ENCODE data around the gene YTHDF1. TPM values are rescaled to one million over a fixed set of nuclear protein-coding genes. Genes with fewer than 3 reads are reported as not detected.

The YTHDF1 gene
- total RNA-seq, 2 donors from 2014 or later: 15.8 to 16.2 TPM

DNA sequence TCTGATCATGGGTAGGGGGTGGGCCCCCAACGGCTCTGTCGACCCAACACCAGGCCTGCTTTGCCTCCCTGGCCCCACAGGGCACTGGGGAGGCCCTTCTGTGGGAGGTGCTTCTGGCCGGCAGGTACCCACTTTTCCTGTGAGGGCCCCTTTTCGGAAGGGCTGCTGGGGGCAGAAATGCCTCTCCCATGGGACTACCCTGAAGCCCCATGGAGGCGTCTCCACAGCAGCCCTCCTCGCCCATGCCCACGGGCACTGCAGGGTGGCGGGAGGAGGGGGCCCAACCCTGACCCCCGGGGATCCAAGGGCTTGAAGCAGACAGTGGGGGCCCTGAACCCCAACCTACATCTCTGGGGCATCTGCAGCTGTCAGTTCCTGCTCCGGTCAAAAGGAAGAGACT, 22.1 kb upstream of the YTHDF1 start:
- no peaks in the 10 kb centered on the region for H3K36me3 ChIP-seq (replicated peaks in 1 of 2; ENCODE audit: insufficient read depth in 1 of 2, low read depth in 2 of 2)
- intact Hi-C loops (cut with DNase I): no loop called here
- ATAC-seq (no peak), DNase-seq (no peak)
- no peaks in the 10 kb centered on the region for H3K9me3 ChIP-seq
- 66 to 70% methylated on average over 4 to 8 of the region's 10 CpGs for WGBS, 2 donors
- no peaks in the 10 kb centered on the region for H3K27me3 ChIP-seq
- no peak overlapping the region for H3K27ac ChIP-seq
- TF ChIP-seq CTCF (IDR thresholded peaks at IDR 0.05) (no peak), POLR2A (IDR thresholded peaks at IDR 0.05) (no peak)
- peaks cover 8% of the 10 kb centered on the region for H3K4me1 ChIP-seq
- H3K4me3 ChIP-seq: no peak overlapping the region

- H3K27me3 ChIP-seq: no peaks in the 10 kb centered on the region
- ATAC-seq (no peak), DNase-seq (no peak)
- 60 to 82% methylated on average over 11 to 26 of the region's 26 CpGs for WGBS, 2 donors
- H3K9me3 ChIP-seq: no peaks in the 10 kb centered on the region
- peaks cover 8% of the 10 kb centered on the region for H3K4me1 ChIP-seq
- no peaks in the 10 kb centered on the region for H3K36me3 ChIP-seq (replicated peaks in 1 of 2; ENCODE audit: insufficient read depth in 1 of 2, low read depth in 2 of 2)
- H3K4me3 ChIP-seq: no peak overlapping the region
- no peak overlapping the region for H3K27ac ChIP-seq
- intact Hi-C loops (cut with DNase I): no loop called here
- no peak for TF ChIP-seq POLR2A (IDR thresholded peaks at IDR 0.05)
- TF ChIP-seq CTCF (IDR thresholded peaks at IDR 0.05): no peak
Measured at GRCh38 chr20:63236116-63236837, 20.3 kb upstream of the YTHDF1 start.

DNA sequence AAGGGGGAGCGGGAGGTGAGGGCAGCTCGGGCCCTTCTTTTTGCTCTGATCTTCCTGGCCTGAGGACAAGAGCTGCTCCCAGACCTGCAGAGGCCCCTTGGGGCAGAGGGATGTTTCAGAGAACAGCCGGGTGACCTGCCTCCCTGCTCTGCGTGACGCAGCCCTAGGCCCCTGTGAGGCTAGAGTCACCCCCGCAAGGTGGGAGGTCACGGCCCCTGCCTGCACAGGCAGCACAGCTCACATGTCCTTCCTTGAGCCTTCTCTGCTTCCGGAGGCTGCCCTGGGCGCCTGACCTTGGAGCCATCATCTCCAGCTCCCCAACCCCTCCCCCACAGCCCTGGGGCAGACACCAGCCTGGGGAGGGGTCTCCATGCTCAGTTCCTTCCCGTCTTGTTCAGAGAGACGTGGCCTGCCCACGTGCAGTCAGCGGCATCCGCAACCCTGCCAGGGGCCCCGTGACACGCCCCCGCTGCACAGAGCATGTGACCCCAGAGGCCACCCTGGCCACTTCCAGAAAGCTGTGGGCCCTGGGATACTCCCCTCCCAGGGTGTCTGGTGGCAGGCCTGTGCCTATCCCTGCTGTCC, 19.6 kb upstream of the YTHDF1 start, which contains the start of gene BIRC7:
BIRC7 (plus strand) TSS at position 507 of the 585 bp plus-strand sequence. CDS start 192 bp downstream, outside the sequence.
- no peak within 1 kb of the TSS for H3K27ac ChIP-seq
- no peaks in the 10 kb centered on the region for H3K9me3 ChIP-seq
- no peaks in the 10 kb centered on the region for H3K36me3 ChIP-seq (replicated peaks in 1 of 2; ENCODE audit: insufficient read depth in 1 of 2, low read depth in 2 of 2)
- H3K4me3 ChIP-seq: no peak within 1 kb of the TSS
- TF ChIP-seq CTCF (IDR thresholded peaks at IDR 0.05) (no peak), POLR2A (IDR thresholded peaks at IDR 0.05) (no peak)
- intact Hi-C loops (cut with DNase I): no loop called here
- no peak for DNase-seq
- 29% methylated on average over 14 of the region's 17 CpGs; no CpG with 5 or more reads in 1 of the 2 donors for WGBS, 2 donors
- H3K4me1 ChIP-seq: peaks cover 8% of the 10 kb centered on the region
- no peaks in the 10 kb centered on the region for H3K27me3 ChIP-seq
- ATAC-seq: no peak

DNA sequence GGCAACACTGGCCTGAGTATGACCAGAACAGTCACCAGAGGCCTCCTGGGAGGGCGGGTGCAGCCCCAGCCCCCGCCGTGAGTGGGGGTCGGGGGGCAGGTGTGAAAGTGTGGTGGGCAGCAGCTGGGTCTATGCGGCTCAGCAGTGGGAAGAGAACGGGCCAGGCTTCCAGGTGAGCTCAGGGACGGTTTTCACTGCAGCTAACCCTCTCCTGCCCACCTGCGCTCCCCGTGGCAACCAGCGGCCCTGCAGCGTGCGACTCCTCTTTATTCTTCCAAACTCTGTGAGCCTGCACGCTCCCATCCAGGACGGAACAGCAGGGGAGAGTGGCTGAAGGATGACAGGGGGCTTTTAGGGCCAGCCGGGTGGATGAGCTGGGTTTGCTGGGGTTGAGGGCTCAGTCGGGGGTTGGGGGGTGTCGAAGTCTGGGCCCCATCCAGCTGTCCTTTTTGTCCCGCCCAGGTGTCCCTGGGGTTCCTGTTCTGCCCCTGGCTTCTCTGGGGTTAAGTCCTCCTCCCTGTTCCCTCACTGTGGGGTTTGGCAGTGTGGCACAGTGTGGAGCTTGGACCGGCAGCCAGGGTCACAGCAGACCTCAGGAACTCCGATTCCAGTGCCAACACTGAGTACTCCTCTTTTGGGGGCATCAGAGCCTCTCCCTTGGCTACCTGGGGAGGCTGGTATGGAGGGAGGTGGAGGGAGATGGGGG, 18.9 kb upstream of the YTHDF1 start:
- DNase-seq (peak; percentile 36 to 57 (median 48)), ATAC-seq (peak; percentile 59)
- H3K4me3 ChIP-seq: no peak overlapping the region
- H3K9me3 ChIP-seq: no peaks in the 10 kb centered on the region
- H3K27me3 ChIP-seq: no peaks in the 10 kb centered on the region
- peaks cover 8% of the 10 kb centered on the region for H3K4me1 ChIP-seq
- TF ChIP-seq CTCF (IDR thresholded peaks at IDR 0.05): peak; percentile 31 to 56 (median 52)
- TF ChIP-seq POLR2A (IDR thresholded peaks at IDR 0.05): no peak
- intact Hi-C loops (cut with DNase I): no loop called here
- H3K27ac ChIP-seq: no peak overlapping the region
- H3K36me3 ChIP-seq (replicated peaks in 1 of 2; ENCODE audit: insufficient read depth in 1 of 2, low read depth in 2 of 2): no peaks in the 10 kb centered on the region
- WGBS, 2 donors: 7 to 10% methylated on average over 2 to 20 of the region's 20 CpGs
